C4-2B (cell line): ENCODE measurements around the gene SLC39A11.

Source experiments
- CTCF ChIP-seq: fragments of 450-650 bp; conservative IDR thresholded peaks from 2 replicates; pipeline ENCODE4 v1.5.1; 2017; ENCODE audit warnings: mild to moderate bottlenecking
- ZFX ChIP-seq: fragments of 450-650 bp; IDR thresholded peaks from 2 replicates; pipeline ENCODE4 v1.6.1; 2017

DNA sequence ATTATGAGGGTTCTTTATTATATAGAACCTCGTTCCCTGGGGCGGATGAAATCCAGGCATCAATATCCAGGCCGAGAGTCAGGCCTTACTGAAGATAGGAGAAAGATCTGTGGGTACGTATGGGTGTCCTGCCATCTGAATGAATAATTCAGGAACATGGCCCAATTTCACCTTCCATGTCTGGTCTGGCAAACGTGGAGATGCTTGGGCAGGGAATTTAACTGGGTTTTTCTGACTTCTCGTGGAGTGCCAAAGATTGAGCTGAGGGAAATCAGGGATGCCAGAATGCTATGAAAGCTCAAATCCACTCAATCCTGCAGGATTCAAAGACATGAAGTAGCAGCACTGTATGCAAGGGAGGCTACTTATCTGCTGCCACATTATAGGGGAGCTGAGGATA, 302.8 kb downstream of the SLC39A11 start:
- TF ChIP-seq CTCF, result no peak
- no peak for TF ChIP-seq ZFX
